NCI-H128 (cell line): ENCODE measurements around the gene TBC1D22A.

Source experiments
- DNase-seq: peaks from one replicate; lab custom pipeline; 2025; ENCODE audit not compliant: unreplicated experiment; lab: John Stamatoyannopoulos, UW

Gene TBC1D22A

DNA sequence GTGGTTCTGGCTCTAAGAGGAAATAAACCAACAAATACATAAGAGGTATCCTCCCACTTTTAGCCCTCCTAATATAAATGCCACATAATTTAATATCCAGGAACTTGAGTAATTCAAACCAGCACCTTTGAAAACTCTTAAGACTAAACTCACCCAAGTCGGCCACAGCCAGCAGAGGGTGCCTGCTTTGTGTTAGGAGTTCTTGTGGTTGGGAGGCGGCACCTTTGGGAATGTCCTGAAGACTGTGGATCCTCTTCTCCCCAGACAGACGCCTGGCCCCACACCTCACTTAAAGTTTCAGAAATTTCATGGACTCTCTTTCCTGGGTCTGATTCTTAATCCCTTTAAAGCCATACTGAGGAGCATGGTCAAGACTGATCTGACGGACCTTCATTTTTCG, 169.0 kb downstream of the TBC1D22A start:
- DNase-seq: no peak

DNA sequence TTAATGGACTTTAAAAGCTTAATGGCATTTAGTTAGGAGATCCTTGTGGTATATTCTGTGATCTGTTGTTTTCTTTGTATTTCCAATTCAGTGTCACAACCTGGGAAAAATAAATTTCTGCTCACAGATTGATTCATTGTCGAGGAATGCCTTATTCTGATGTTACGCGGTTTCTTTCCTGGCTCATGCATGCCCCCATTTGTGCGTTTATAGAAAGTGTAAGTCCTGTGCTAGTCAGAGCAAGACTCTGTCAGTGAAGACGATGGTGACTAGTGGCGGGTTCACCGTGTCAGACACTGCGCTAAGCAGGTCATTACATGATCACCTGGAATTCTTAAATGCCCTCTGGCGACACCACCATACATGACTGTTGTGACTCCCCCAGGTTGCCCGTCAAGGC, 169.4 kb downstream of the TBC1D22A start:
- DNase-seq: no peak

- no peak for DNase-seq
Observed at GRCh38 chr22:46933040-46933930, 170.8 kb downstream of the TBC1D22A start.

GRCh38 chr22:46934172-46934745, 171.8 kb downstream of the TBC1D22A start:
- DNase-seq: no peak

GRCh38 chr22:46934746-46935491, 172.5 kb downstream of the TBC1D22A start:
- no peak for DNase-seq

DNA sequence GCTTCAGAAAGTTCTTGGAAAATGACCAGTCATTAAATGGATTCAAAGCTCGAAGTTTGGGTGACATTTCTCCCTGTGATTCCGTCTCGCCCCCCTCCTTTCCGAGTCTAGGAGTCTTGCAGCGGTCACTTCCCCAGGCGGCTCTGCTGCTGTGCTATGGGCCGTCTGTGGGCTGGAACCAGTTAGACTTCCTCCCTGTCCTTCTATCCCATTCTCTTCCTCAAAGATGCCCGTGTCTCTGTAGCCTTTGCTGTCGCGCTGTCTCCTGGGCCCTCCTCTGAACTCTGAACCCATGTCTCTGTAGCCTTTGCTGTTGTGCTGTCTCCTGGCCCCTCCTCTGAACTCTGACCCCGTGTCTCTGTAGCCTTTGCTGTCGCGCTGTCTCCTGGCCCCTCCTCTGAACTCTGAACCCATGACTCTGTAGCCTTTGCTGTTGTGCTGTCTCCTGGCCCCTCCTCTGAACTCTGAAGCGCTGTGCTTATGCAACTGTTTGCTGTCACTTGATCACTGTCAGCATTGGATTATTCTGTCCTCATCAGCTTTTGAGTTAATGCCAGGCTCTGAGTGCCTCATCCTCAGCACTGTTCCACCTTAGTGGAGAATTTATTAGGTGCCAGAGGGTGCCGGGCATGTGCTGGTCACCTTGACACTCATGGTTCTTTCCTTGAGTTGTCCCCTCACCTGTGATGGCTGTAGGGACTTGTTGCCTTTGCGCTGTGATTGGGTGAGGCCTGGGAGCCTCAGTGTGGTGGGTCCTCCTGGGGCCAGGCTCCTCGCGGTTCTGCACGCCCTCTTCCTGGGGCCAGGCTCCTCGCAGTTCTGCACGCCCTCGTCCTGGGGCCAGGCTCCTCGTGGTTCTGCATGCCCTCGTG, 173.3 kb downstream of the TBC1D22A start:
- no peak for DNase-seq

DNA sequence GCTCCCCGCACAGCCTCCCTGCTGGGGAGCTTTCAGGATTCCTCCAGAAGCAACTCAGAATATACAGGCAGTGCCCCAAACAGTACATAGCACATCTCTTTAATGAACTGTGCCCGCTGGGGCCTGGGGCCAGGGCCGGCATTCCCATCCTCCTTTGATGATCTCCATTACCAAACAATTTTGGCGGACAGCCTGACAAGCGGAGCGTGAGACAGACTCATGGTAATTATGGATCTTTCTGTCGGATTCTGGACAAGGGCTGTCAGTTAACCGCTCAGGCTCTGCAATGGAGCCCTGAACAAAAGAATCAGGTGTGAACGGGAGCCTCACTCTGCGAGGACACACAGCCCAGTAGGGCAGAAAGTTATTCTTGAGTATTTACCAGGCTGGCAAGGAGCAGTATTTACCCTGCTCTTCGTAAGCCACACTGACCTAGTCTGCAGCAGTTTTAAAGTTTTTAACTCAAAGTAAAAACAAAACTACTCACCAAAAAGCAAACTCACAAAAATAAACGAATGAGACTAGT, 174.0 kb downstream of the TBC1D22A start:
- no peak for DNase-seq

- no peak for DNase-seq
Observed at GRCh38 chr22:46937185-46937584, 174.7 kb downstream of the TBC1D22A start.

- no peak for DNase-seq
Observed at GRCh38 chr22:46937939-46938338, 175.5 kb downstream of the TBC1D22A start.

GRCh38 chr22:46941968-46942798, 179.7 kb downstream of the TBC1D22A start:
- DNase-seq: no peak

GRCh38 chr22:46942799-46943785, 180.6 kb downstream of the TBC1D22A start:
- DNase-seq: no peak

GRCh38 chr22:46945481-46945880, 183.0 kb downstream of the TBC1D22A start:
- no peak for DNase-seq

DNA sequence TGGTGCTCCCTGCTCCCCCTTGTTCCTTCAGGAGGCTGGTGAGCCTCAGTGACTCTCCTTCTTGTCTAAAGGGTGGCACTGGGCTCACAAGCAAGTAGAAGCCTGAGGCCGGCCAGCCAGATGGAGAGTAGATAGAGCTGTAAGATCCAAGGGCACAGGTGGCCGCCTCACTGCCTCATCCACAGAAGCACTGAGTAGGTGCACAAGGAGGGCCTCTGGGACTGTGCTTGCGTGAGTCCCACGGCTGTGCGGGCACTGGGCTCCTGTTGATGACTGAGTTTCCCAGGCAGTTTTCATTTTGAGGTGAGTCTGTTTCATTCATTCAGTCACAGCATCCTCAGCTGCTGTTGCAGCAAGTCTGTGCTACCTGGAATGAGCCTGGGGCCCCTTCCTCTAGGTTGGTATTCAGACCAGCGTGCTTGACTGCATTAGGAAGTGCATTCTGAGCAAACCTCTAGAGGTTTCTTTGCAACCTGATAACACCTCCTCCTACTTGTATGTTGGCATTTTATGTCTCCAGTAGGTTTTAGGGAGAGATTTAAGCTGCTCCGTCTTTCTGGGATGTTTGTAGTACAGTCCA, 184.0 kb downstream of the TBC1D22A start:
- no peak for DNase-seq

GRCh38 chr22:46947516-46948257, 185.2 kb downstream of the TBC1D22A start:
- DNase-seq: no peak

GRCh38 chr22:46948411-46949144, 186.1 kb downstream of the TBC1D22A start:
- no peak for DNase-seq

DNA sequence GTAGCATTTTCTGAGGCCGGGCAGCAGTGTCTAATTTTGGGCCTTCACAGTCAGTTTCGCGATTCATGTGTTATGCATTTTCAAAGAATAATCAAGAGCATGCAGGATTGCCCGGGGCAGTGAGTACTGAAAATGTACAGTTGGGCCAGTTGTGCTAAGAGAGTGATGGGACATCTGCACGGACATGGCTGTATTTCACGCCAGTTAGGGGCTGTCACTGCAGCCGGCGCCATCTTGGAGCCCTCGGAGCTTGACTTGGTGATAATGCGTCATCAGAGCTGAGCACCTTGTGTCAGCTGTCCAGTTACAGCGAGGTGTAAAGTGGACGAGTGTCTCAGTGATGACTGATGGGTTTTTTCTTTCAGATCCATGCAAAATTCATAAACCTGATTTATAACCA, 188.9 kb downstream of the TBC1D22A start:
- no peak for DNase-seq

GRCh38 chr22:46951973-46952372, 189.5 kb downstream of the TBC1D22A start:
- no peak for DNase-seq
